ENCODE data around the gene SP140.

The SP140 gene

DNA sequence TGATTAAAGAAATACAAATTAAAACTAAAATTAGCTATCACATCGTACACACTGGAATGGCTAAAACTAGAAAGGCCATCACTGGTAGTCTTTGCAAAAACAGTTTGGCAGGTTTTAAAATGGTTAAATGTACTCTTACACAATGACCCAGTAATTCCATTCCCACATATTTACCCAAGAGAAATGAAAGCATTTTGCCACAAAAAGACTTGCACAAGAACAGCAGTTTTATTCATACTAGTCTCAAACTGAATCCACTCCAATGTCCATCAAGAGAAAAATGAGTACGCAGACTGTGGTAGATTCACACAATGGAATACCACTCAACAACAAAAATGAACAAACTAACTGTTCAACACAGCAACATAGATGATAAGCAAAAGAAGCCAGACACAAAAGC, 130.5 kb downstream of the SP140 start:
- TF ChIP-seq CEBPB (IDR thresholded peaks at IDR 0.05), result no peak
- TF ChIP-seq, protein P1, sequence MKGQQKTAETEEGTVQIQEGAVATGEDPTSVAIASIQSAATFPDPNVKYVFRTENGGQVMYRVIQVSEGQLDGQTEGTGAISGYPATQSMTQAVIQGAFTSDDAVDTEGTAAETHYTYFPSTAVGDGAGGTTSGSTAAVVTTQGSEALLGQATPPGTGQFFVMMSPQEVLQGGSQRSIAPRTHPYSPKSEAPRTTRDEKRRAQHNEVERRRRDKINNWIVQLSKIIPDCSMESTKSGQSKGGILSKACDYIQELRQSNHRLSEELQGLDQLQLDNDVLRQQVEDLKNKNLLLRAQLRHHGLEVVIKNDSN (IDR thresholded peaks at IDR 0.05), result no peak
- no peak for TF ChIP-seq NFIC (IDR thresholded peaks at IDR 0.05)
- no peak for TF ChIP-seq TEAD4 (IDR thresholded peaks at IDR 0.05)
- TF ChIP-seq EGR1 (IDR thresholded peaks at IDR 0.05), result no peak
- TF ChIP-seq, protein P2, sequence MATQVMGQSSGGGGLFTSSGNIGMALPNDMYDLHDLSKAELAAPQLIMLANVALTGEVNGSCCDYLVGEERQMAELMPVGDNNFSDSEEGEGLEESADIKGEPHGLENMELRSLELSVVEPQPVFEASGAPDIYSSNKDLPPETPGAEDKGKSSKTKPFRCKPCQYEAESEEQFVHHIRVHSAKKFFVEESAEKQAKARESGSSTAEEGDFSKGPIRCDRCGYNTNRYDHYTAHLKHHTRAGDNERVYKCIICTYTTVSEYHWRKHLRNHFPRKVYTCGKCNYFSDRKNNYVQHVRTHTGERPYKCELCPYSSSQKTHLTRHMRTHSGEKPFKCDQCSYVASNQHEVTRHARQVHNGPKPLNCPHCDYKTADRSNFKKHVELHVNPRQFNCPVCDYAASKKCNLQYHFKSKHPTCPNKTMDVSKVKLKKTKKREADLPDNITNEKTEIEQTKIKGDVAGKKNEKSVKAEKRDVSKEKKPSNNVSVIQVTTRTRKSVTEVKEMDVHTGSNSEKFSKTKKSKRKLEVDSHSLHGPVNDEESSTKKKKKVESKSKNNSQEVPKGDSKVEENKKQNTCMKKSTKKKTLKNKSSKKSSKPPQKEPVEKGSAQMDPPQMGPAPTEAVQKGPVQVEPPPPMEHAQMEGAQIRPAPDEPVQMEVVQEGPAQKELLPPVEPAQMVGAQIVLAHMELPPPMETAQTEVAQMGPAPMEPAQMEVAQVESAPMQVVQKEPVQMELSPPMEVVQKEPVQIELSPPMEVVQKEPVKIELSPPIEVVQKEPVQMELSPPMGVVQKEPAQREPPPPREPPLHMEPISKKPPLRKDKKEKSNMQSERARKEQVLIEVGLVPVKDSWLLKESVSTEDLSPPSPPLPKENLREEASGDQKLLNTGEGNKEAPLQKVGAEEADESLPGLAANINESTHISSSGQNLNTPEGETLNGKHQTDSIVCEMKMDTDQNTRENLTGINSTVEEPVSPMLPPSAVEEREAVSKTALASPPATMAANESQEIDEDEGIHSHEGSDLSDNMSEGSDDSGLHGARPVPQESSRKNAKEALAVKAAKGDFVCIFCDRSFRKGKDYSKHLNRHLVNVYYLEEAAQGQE (IDR thresholded peaks at IDR 0.05; ENCODE audit: low read depth), result no peak
- no peak for TF ChIP-seq YY1 (IDR thresholded peaks at IDR 0.05; ENCODE audit: low read depth)
- TF ChIP-seq, protein P3, sequence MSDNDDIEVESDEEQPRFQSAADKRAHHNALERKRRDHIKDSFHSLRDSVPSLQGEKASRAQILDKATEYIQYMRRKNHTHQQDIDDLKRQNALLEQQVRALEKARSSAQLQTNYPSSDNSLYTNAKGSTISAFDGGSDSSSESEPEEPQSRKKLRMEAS (IDR thresholded peaks at IDR 0.05), result no peak
- no peak for TF ChIP-seq TCF12 (IDR thresholded peaks at IDR 0.05; ENCODE audit: low read depth)
- TF ChIP-seq CREB1 (IDR thresholded peaks at IDR 0.05; ENCODE audit: low read depth), result no peak
- TF ChIP-seq EP300 (IDR thresholded peaks at IDR 0.05; ENCODE audit: borderline replicate concordance), result no peak
- TF ChIP-seq RAD21 (IDR thresholded peaks at IDR 0.05; ENCODE audit: low read depth), result no peak
- no peak for TF ChIP-seq TAF1 (IDR thresholded peaks at IDR 0.05; ENCODE audit: low read depth)
- TF ChIP-seq FOXM1 (IDR thresholded peaks at IDR 0.05; ENCODE audit: borderline replicate concordance, low read depth), result no peak
- TF ChIP-seq ZBTB7A (IDR thresholded peaks at IDR 0.05; ENCODE audit: low read depth), result no peak

DNA sequence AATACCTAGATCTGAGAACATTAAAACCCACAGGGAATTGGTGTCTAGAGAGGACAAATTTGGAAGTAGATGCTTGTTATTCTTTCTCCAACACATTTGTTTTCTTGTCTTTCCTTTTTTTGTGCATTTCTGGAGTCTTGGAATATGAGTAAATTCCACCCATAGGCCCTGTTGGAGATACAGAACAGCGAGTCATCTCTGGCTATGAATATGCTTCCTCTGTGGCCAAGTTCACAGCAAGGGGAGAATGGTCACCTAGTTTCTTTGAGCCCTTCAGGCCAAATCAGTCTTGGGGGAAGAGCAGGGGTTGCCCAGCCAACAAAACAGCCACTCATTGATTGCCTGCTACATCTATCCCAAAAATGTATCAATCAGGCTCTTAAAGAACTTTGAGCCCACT, 132.8 kb downstream of the SP140 start:
- TF ChIP-seq EP300 (IDR thresholded peaks at IDR 0.05; ENCODE audit: borderline replicate concordance) (no peak), TEAD4 (IDR thresholded peaks at IDR 0.05) (no peak), ZBTB7A (IDR thresholded peaks at IDR 0.05; ENCODE audit: low read depth) (no peak), TAF1 (IDR thresholded peaks at IDR 0.05; ENCODE audit: low read depth) (no peak), EGR1 (IDR thresholded peaks at IDR 0.05) (no peak), CREB1 (IDR thresholded peaks at IDR 0.05; ENCODE audit: low read depth) (no peak), FOXM1 (IDR thresholded peaks at IDR 0.05; ENCODE audit: borderline replicate concordance, low read depth) (no peak), NFIC (IDR thresholded peaks at IDR 0.05) (no peak), TCF12 (IDR thresholded peaks at IDR 0.05; ENCODE audit: low read depth) (no peak), YY1 (IDR thresholded peaks at IDR 0.05; ENCODE audit: low read depth) (no peak), CEBPB (IDR thresholded peaks at IDR 0.05) (no peak), RAD21 (IDR thresholded peaks at IDR 0.05; ENCODE audit: low read depth) (no peak)
- TF ChIP-seq, protein P1 (IDR thresholded peaks at IDR 0.05), result no peak
- TF ChIP-seq, protein P3 (IDR thresholded peaks at IDR 0.05), result no peak
- TF ChIP-seq, protein P2 (IDR thresholded peaks at IDR 0.05; ENCODE audit: low read depth), result no peak

DNA sequence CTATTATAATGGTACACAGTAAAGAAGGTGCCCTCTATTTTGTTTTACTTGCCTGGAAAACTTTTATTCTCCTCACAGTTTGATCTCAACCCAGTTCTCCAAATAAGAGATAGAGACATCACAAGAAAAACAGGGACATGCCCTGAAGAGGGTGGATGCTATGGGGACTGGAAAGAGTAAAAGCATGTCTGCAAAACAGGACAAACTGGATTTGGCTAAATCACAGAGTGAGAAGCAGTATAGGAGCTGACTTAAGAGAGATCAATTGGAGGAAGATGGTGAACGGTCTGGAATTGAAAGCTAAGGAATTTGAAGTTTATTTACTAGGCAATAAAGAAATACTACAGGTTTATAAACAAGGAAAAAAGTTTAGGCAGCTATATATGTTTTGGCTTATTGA, 134.5 kb downstream of the SP140 start:
- TF ChIP-seq FOXM1 (IDR thresholded peaks at IDR 0.05; ENCODE audit: borderline replicate concordance, low read depth), result no peak
- no peak for TF ChIP-seq TAF1 (IDR thresholded peaks at IDR 0.05; ENCODE audit: low read depth)
- TF ChIP-seq ZBTB7A (IDR thresholded peaks at IDR 0.05; ENCODE audit: low read depth), result no peak
- no peak for TF ChIP-seq YY1 (IDR thresholded peaks at IDR 0.05; ENCODE audit: low read depth)
- TF ChIP-seq, protein P3 (IDR thresholded peaks at IDR 0.05), result no peak
- TF ChIP-seq EP300 (IDR thresholded peaks at IDR 0.05; ENCODE audit: borderline replicate concordance), result no peak
- TF ChIP-seq RAD21 (IDR thresholded peaks at IDR 0.05; ENCODE audit: low read depth), result no peak
- TF ChIP-seq TCF12 (IDR thresholded peaks at IDR 0.05; ENCODE audit: low read depth), result no peak
- no peak for TF ChIP-seq EGR1 (IDR thresholded peaks at IDR 0.05)
- TF ChIP-seq CEBPB (IDR thresholded peaks at IDR 0.05), result no peak
- no peak for TF ChIP-seq TEAD4 (IDR thresholded peaks at IDR 0.05)
- TF ChIP-seq NFIC (IDR thresholded peaks at IDR 0.05), result no peak
- no peak for TF ChIP-seq CREB1 (IDR thresholded peaks at IDR 0.05; ENCODE audit: low read depth)
- TF ChIP-seq, protein P2 (IDR thresholded peaks at IDR 0.05; ENCODE audit: low read depth), result no peak
- TF ChIP-seq, protein P1 (IDR thresholded peaks at IDR 0.05), result no peak
